ENCODE measurements around the gene SUN1. TPM values are rescaled to one million over a fixed set of nuclear protein-coding genes. Genes with fewer than 3 reads are reported as not detected.

SUN1 gene
- total RNA-seq, 1 donor from 2014 or later = 186 TPM

- Histone ChIP-seq H3K27me3 (no peaks in the 10 kb centered on the region), H3K4me1 (peaks cover 24 to 28% of the 10 kb centered on the region in 2 donors), H3K36me3 (no peaks in the 10 kb centered on the region), H3K9me3 (no peaks in the 10 kb centered on the region), H3K4me3 (no peak overlapping the region), H3K27ac (peak overlapping the region; percentile 19 to 56)
- TF ChIP-seq, protein P1, sequence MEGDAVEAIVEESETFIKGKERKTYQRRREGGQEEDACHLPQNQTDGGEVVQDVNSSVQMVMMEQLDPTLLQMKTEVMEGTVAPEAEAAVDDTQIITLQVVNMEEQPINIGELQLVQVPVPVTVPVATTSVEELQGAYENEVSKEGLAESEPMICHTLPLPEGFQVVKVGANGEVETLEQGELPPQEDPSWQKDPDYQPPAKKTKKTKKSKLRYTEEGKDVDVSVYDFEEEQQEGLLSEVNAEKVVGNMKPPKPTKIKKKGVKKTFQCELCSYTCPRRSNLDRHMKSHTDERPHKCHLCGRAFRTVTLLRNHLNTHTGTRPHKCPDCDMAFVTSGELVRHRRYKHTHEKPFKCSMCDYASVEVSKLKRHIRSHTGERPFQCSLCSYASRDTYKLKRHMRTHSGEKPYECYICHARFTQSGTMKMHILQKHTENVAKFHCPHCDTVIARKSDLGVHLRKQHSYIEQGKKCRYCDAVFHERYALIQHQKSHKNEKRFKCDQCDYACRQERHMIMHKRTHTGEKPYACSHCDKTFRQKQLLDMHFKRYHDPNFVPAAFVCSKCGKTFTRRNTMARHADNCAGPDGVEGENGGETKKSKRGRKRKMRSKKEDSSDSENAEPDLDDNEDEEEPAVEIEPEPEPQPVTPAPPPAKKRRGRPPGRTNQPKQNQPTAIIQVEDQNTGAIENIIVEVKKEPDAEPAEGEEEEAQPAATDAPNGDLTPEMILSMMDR (IDR thresholded peaks at IDR 0.05) = no peak
- intact Hi-C loops (cut with DNase I) = no loop called here
- no peak for DNase-seq (ENCODE audit: low spot score in 2 of 2)
Observed at GRCh38 chr7:805261-805660, 27.0 kb upstream of the SUN1 start.

DNA sequence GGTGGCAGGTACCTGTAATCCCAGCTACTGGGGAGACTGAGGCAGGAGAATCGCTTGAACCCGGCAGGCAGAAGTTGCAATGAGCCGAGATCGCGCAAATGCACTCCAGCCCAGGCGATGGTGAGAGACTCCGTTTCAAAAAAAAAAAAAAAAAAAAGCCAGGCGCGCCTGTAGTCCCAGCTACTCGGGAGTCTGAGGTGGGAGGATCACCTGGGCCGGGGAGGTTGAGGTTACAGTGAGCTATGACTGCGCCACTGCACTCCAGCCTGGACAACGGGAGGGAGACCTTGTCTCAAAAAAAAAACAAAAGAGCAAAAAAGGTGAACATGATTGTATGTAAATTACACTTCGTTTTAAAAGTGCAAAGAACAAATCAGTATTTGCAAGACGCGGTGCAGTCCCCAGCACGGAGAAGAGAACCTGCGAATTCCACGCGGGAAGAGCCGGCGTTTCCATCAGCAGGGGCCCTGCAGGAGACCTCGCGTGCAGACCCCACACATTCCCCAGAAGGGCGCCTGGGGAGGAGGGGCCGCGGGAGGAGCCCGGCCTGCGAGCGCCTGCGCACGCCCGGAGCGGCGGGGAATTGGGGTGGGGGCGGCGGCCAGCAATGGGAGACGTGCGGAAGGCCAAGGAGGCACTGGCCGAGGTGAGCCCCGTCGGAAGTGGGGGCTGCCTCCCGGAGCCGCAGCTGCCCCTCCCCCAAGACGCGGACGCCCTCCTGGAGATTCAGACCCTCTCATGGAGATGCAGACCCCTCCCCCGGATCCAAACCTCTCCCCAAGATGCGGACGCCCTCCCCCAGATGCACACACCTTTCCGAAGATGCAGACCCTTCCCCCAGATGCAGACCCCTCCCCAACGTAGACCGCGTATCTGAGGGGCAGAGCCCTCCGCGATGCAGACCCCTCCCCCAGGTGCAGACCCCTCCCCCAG is 16.7 kb upstream of the SUN1 start:
- TF ChIP-seq, protein P1 (IDR thresholded peaks at IDR 0.05) = no peak
- H3K4me3 ChIP-seq = peak overlapping the region; percentile 47 to 99
- no peaks in the 10 kb centered on the region for H3K36me3 ChIP-seq
- intact Hi-C loops (cut with DNase I) = no loop called here
- peak overlapping the region; percentile 95 to 98 for H3K27ac ChIP-seq
- no peaks in the 10 kb centered on the region for H3K9me3 ChIP-seq
- peaks cover 9 to 43% of the 10 kb centered on the region in 2 donors for H3K4me1 ChIP-seq
- DNase-seq (ENCODE audit: low spot score in 2 of 2) = no peak
- no peaks in the 10 kb centered on the region for H3K27me3 ChIP-seq

- Histone ChIP-seq H3K36me3 (no peaks in the 10 kb centered on the region), H3K4me3 (peak overlapping the region; percentile 85 to 99), H3K27ac (peak overlapping the region; percentile 95 to 98), H3K27me3 (no peaks in the 10 kb centered on the region), H3K9me3 (no peaks in the 10 kb centered on the region), H3K4me1 (peaks cover 9 to 51% of the 10 kb centered on the region in 2 donors)
- TF ChIP-seq, protein P1 (IDR thresholded peaks at IDR 0.05) = no peak
- intact Hi-C loops (cut with DNase I) = no loop called here
- DNase-seq (ENCODE audit: low spot score in 2 of 2) = peak; percentile 95 to 99
Observed at GRCh38 chr7:816300-816750, 16.0 kb upstream of the SUN1 start.

GRCh38 chr7:816751-817671 is 15.3 kb upstream of the SUN1 start:
- H3K4me3 ChIP-seq = peak overlapping the region; percentile 85 to 99
- DNase-seq (ENCODE audit: low spot score in 2 of 2) = peak in 1 of 2 donors; percentile 65
- no peaks in the 10 kb centered on the region for H3K36me3 ChIP-seq
- peak overlapping the region; percentile 95 to 96 for H3K27ac ChIP-seq
- no peaks in the 10 kb centered on the region for H3K9me3 ChIP-seq
- no peaks in the 10 kb centered on the region for H3K27me3 ChIP-seq
- peaks cover 12 to 51% of the 10 kb centered on the region in 2 donors for H3K4me1 ChIP-seq
- TF ChIP-seq, protein P1 (IDR thresholded peaks at IDR 0.05) = no peak
- intact Hi-C loops (cut with DNase I) = loop anchor here (1.0 kb wide), 1 partner anchor 14 kb away; no protein-coding TSS in a partner anchor

DNA sequence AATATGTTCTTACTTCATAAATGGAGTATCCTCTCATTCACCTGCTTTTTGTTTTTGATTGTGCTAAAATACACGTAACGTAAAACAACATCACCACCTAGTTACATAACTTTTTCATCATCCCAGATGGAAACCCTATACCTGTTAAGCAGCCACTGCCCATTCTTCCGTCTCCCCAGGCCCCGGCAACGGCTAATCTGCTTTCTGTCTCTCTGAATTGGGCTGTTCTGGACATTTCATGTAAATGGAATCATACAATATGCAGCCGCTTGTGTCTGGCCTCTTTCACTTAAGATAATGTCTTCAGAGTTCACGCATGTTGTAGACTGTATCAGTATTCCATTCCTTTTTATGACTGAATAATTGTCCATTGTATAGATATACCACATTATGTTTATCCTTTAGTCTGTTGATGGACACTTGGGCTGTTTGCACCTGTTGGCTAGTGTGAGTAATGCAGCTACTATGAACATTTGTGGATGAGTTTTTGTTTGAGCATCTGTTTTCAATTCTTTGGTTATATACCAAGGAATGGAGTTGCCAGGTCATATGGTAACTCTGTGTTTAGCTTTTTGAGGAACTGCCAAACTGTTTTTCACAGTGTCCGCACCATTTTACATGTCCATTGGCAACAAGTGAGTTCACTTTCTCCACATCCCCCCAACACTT is 14.1 kb upstream of the SUN1 start:
- H3K9me3 ChIP-seq = no peaks in the 10 kb centered on the region
- DNase-seq (ENCODE audit: low spot score in 2 of 2) = no peak
- TF ChIP-seq, protein P1 (IDR thresholded peaks at IDR 0.05) = peak in 2 of 3 experiments; percentile 11 to 23
- peak overlapping the region; percentile 95 to 96 for H3K27ac ChIP-seq
- H3K4me3 ChIP-seq = peak overlapping the region in 1 of 2 donors; percentile 99
- intact Hi-C loops (cut with DNase I) = no loop called here
- H3K36me3 ChIP-seq = no peaks in the 10 kb centered on the region
- H3K27me3 ChIP-seq = no peaks in the 10 kb centered on the region
- H3K4me1 ChIP-seq = peaks cover 12 to 53% of the 10 kb centered on the region in 2 donors

Measured in ascending aorta (tissue), 2 donors.